Panc1 (cell line): ENCODE data around the gene PIK3R1.

ENCODE experiments used
- CTCF ChIP-seq: fragments of 450-650 bp; IDR thresholded peaks from 2 replicates; pipeline ENCODE4 v1.5.1; 2017; ENCODE audit warnings: mild to moderate bottlenecking
- POLR2AphosphoS5 ChIP-seq: IDR thresholded peaks from 2 replicates; pipeline ENCODE4 v1.6.1; 2012; ENCODE audit warnings: mild to moderate bottlenecking, low read depth, low read length, moderate library complexity
- REST ChIP-seq, 2 experiments: IDR thresholded peaks; 2 replicates each; pipeline ENCODE4 v1.6.1; 2011 to 2012; ENCODE audit warnings: low read depth in 2 of 2, control low read depth in 1 of 2, low read length in 1 of 2, mild to moderate bottlenecking in 1 of 2, moderate library complexity in 1 of 2; ENCODE audit not compliant: insufficient read depth in 1 of 2
- SIN3A ChIP-seq: IDR thresholded peaks from 2 replicates; pipeline ENCODE4 v1.6.1; 2012; ENCODE audit warnings: low read depth, mild to moderate bottlenecking, low read length, moderate library complexity, borderline replicate concordance; ENCODE audit not compliant: insufficient read depth

GRCh38 chr5:68219161-68219816 is 3.7 kb downstream of the PIK3R1 start:
- no peak for TF ChIP-seq CTCF
- no peak for TF ChIP-seq POLR2AphosphoS5
- TF ChIP-seq REST (IDR thresholded peaks at IDR 0.05; ENCODE audit: insufficient read depth in 1 of 2, low read depth in 2 of 2, low read length in 1 of 2): no peak
- no peak for TF ChIP-seq SIN3A
